Measurements from ENCODE around the gene PLXNB1.
A peak's percentile ranks its signal among the peaks of the same experiment; 100 is the strongest.

Gene PLXNB1

DNA sequence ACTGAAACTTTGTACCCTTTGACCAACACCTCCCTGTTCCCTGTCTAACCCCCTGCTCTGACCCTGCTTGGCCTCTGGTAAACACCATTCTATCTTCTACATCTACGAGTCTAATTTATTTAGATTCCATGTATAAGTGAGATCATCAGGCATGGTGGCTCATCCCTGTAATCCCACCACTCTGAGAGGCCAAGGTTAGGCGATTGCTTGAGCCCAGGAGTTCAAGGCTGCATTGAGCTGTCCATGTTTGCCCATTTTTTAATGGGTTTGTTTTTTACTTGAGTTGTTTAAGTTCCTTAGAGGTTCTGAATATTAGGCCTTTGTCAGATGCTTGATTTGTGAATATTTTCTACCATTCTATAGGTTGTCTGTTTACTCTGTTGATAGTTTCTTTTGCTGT, 40.9 kb downstream of the PLXNB1 start:
- Histone ChIP-seq H2AFZ (no peak overlapping the region), H3K9me3 (ENCODE audit: control insufficient read depth, low read length) (no peaks in the 10 kb centered on the region), H3K36me3 (ENCODE audit: control insufficient read depth, insufficient read depth, low read length) (no peaks in the 10 kb centered on the region), H3K4me3 (ENCODE audit: low read depth, low read length) (no peak overlapping the region), H3K27me3 (ENCODE audit: control insufficient read depth, insufficient read depth, low read length) (no peaks in the 10 kb centered on the region), H3K4me1 (no peaks in the 10 kb centered on the region), H3K4me2 (ENCODE audit: low read length) (no peak overlapping the region), H3K9ac (no peak overlapping the region), H3K79me2 (no peaks in the 10 kb centered on the region), H3K27ac (no peak overlapping the region)
- TF ChIP-seq, protein P1, sequence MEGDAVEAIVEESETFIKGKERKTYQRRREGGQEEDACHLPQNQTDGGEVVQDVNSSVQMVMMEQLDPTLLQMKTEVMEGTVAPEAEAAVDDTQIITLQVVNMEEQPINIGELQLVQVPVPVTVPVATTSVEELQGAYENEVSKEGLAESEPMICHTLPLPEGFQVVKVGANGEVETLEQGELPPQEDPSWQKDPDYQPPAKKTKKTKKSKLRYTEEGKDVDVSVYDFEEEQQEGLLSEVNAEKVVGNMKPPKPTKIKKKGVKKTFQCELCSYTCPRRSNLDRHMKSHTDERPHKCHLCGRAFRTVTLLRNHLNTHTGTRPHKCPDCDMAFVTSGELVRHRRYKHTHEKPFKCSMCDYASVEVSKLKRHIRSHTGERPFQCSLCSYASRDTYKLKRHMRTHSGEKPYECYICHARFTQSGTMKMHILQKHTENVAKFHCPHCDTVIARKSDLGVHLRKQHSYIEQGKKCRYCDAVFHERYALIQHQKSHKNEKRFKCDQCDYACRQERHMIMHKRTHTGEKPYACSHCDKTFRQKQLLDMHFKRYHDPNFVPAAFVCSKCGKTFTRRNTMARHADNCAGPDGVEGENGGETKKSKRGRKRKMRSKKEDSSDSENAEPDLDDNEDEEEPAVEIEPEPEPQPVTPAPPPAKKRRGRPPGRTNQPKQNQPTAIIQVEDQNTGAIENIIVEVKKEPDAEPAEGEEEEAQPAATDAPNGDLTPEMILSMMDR (IDR thresholded peaks at IDR 0.05): no peak

DNA sequence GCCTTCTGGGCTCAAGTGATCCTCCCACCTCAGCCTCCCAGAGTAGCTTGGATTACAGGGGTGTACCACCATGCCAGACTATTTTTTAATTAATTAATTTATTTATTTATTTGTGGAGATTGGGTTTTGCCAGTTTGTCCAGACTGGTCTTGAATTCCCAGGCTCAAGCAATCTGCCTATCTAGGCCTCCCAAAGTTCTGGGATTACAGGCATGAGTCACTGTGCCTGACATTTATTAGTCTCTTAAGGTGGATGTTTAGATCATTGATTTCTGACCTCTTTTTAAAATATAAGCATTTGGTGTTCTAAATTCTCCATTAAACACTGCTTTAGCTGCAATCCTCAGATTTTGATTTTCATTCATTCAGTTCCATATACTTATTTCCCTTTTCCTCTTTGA, 42.3 kb downstream of the PLXNB1 start:
- TF ChIP-seq, protein P1 (IDR thresholded peaks at IDR 0.05): no peak
- Histone ChIP-seq H3K9me3 (ENCODE audit: control insufficient read depth, low read length) (no peaks in the 10 kb centered on the region), H3K4me1 (no peaks in the 10 kb centered on the region), H3K36me3 (ENCODE audit: control insufficient read depth, insufficient read depth, low read length) (no peaks in the 10 kb centered on the region), H3K4me2 (ENCODE audit: low read length) (no peak overlapping the region), H3K4me3 (ENCODE audit: low read depth, low read length) (no peak overlapping the region), H3K27me3 (ENCODE audit: control insufficient read depth, insufficient read depth, low read length) (no peaks in the 10 kb centered on the region), H3K27ac (no peak overlapping the region), H2AFZ (no peak overlapping the region), H3K79me2 (no peaks in the 10 kb centered on the region), H3K9ac (no peak overlapping the region)

DNA sequence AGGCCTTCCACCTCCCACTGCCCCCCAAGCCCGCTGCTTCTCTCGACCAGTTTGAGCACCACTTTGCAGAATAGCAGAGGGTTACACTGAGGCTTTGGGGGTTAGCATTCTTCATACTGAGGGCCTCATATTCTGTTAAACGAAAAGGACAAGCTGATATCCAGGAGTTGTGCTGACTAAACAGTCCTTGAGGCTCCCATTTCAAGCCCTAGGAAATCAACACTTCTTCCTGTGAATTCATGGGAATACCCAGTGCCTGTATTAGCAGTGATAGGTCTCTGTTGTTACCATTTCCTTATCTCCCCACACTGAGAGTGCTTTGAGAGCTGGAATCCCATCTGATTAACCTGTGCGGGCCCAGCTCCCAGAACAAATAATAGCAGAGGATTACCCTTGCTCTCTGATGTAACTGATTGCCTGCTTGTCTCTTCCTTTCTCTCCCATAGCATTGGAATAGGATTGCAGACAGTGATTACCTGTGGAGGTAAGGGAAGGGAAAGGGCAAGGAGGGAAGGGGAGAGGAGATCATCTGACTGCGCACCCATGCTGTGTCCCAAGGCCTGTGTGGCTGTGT, 56.9 kb downstream of the PLXNB1 start:
- TF ChIP-seq, protein P1 (IDR thresholded peaks at IDR 0.05): no peak
- Histone ChIP-seq H3K27ac (no peak overlapping the region), H3K4me1 (no peaks in the 10 kb centered on the region), H3K9ac (no peak overlapping the region), H3K4me2 (ENCODE audit: low read length) (no peak overlapping the region), H3K9me3 (ENCODE audit: control insufficient read depth, low read length) (no peaks in the 10 kb centered on the region), H2AFZ (peak overlapping the region; percentile 58), H3K27me3 (ENCODE audit: control insufficient read depth, insufficient read depth, low read length) (no peaks in the 10 kb centered on the region), H3K36me3 (ENCODE audit: control insufficient read depth, insufficient read depth, low read length) (no peaks in the 10 kb centered on the region), H3K79me2 (no peaks in the 10 kb centered on the region), H3K4me3 (ENCODE audit: low read depth, low read length) (no peak overlapping the region)

GRCh38 chr3:48372377-48372770, 57.5 kb downstream of the PLXNB1 start:
- H3K9ac ChIP-seq: no peak overlapping the region
- H3K4me1 ChIP-seq: peaks cover under 1% of the 10 kb centered on the region
- TF ChIP-seq, protein P1 (IDR thresholded peaks at IDR 0.05): no peak
- no peak overlapping the region for H3K4me3 ChIP-seq (ENCODE audit: low read depth, low read length)
- no peak overlapping the region for H3K4me2 ChIP-seq (ENCODE audit: low read length)
- no peaks in the 10 kb centered on the region for H3K36me3 ChIP-seq (ENCODE audit: control insufficient read depth, insufficient read depth, low read length)
- H2AFZ ChIP-seq: peak overlapping the region; percentile 58
- H3K9me3 ChIP-seq (ENCODE audit: control insufficient read depth, low read length): no peaks in the 10 kb centered on the region
- no peaks in the 10 kb centered on the region for H3K79me2 ChIP-seq
- no peaks in the 10 kb centered on the region for H3K27me3 ChIP-seq (ENCODE audit: control insufficient read depth, insufficient read depth, low read length)
- H3K27ac ChIP-seq: no peak overlapping the region

GRCh38 chr3:48371651-48372376, 58.1 kb downstream of the PLXNB1 start, which contains the start of gene FBXW12:
Gene FBXW12 (plus strand): TSS chr3:48372219. CDS start chr3:48372768, 549 bp downstream.
- no peak within 1 kb of the TSS for H3K27ac ChIP-seq
- H3K27me3 ChIP-seq (ENCODE audit: control insufficient read depth, insufficient read depth, low read length): no peaks in the 10 kb centered on the region
- peaks cover 5% of the 10 kb centered on the region for H3K4me1 ChIP-seq
- no peaks in the 10 kb centered on the region for H3K36me3 ChIP-seq (ENCODE audit: control insufficient read depth, insufficient read depth, low read length)
- H3K9me3 ChIP-seq (ENCODE audit: control insufficient read depth, low read length): no peaks in the 10 kb centered on the region
- H3K79me2 ChIP-seq: no peaks in the 10 kb centered on the region
- H3K4me2 ChIP-seq (ENCODE audit: low read length): no peak within 1 kb of the TSS
- H3K4me3 ChIP-seq (ENCODE audit: low read depth, low read length): no peak within 1 kb of the TSS
- TF ChIP-seq, protein P1 (IDR thresholded peaks at IDR 0.05): no peak
- peak within 1 kb of the TSS; percentile 58 for H2AFZ ChIP-seq
- no peak within 1 kb of the TSS for H3K9ac ChIP-seq

All from parathyroid adenoma (tissue), 2 donors.